Measurements from ENCODE around the gene AKR7A2. TPM values are rescaled to one million over a fixed set of nuclear protein-coding genes. Genes with fewer than 3 reads are reported as not detected.
A peak's percentile ranks its signal among the peaks of the same experiment; 100 is the strongest.

The AKR7A2 gene
- total RNA-seq, 1 donor from 2014 or later, result 30.3 TPM

- peak; percentile 16 for DNase-seq (ENCODE audit: low read depth)
- H3K4me2 ChIP-seq (ENCODE audit: low read length), result peak overlapping the region; percentile 5
Observed at GRCh38 chr1:19337289-19337688, 25.3 kb upstream of the AKR7A2 start.

GRCh38 chr1:19336543-19336942 is 24.6 kb upstream of the AKR7A2 start:
- H3K4me3 Mint-ChIP-seq (ENCODE audit: unreplicated experiment), result no peak overlapping the region
- Histone ChIP-seq H3K27ac (ENCODE audit: low read depth, low read length) (no peak overlapping the region), H3K9me3 (ENCODE audit: insufficient read depth, low read depth, low read length) (no peaks in the 10 kb centered on the region), H3K4me1 (ENCODE audit: insufficient read depth, low read length) (peaks cover 16% of the 10 kb centered on the region), H3K79me2 (ENCODE audit: insufficient read depth, low read length) (no peaks in the 10 kb centered on the region), H3K4me3 (ENCODE audit: insufficient read depth, low read depth, low read length) (no peak overlapping the region), H3K4me2 (ENCODE audit: low read length) (peak overlapping the region; percentile 5), H3K27me3 (ENCODE audit: insufficient read depth, low read length) (no peaks in the 10 kb centered on the region), H3K36me3 (ENCODE audit: insufficient read depth, low read length) (peaks cover 10% of the 10 kb centered on the region), H3K9ac (ENCODE audit: low read length) (no peak overlapping the region), H4K20me1 (ENCODE audit: insufficient read depth, low read length) (peaks cover 59% of the 10 kb centered on the region), H2AFZ (ENCODE audit: low read depth, low read length) (no peak overlapping the region)
- no peaks in the 10 kb centered on the region for H3K27me3 Mint-ChIP-seq (ENCODE audit: low read depth, unreplicated experiment)
- DNase-seq (ENCODE audit: low read depth) (peak; percentile 26), FAIRE-seq (no peak)
- peaks cover 24% of the 10 kb centered on the region for H3K4me1 Mint-ChIP-seq (ENCODE audit: low read depth, unreplicated experiment)
- TF ChIP-seq CTCF (IDR thresholded peaks at IDR 0.05; ENCODE audit: insufficient read depth, low read depth, low read length) (no peak), EZH2 (IDR thresholded peaks at IDR 0.05; ENCODE audit: insufficient read depth, low read length) (no peak)
- H3K27ac Mint-ChIP-seq (ENCODE audit: unreplicated experiment), result peak overlapping the region; percentile 79
- H3K9me3 Mint-ChIP-seq (ENCODE audit: unreplicated experiment), result no peaks in the 10 kb centered on the region
- peaks cover 11% of the 10 kb centered on the region for H3K36me3 Mint-ChIP-seq (ENCODE audit: low read depth, unreplicated experiment)

More at GRCh38 chr1:19337289-19337688, 25.3 kb upstream of the AKR7A2 start:
- no peaks in the 10 kb centered on the region for H3K9me3 ChIP-seq (ENCODE audit: insufficient read depth, low read depth, low read length)
- peaks cover 67% of the 10 kb centered on the region for H4K20me1 ChIP-seq (ENCODE audit: insufficient read depth, low read length)
- H3K4me3 ChIP-seq (ENCODE audit: insufficient read depth, low read depth, low read length), result no peak overlapping the region
- no peak for FAIRE-seq
- no peak overlapping the region for H2AFZ ChIP-seq (ENCODE audit: low read depth, low read length)
- Mint-ChIP-seq H3K4me1 (ENCODE audit: low read depth, unreplicated experiment) (peaks cover 24% of the 10 kb centered on the region), H3K27ac (ENCODE audit: unreplicated experiment) (peak overlapping the region; percentile 79), H3K27me3 (ENCODE audit: low read depth, unreplicated experiment) (no peaks in the 10 kb centered on the region), H3K36me3 (ENCODE audit: low read depth, unreplicated experiment) (peaks cover 13% of the 10 kb centered on the region), H3K9me3 (ENCODE audit: unreplicated experiment) (no peaks in the 10 kb centered on the region), H3K4me3 (ENCODE audit: unreplicated experiment) (no peak overlapping the region)
- H3K79me2 ChIP-seq (ENCODE audit: insufficient read depth, low read length), result no peaks in the 10 kb centered on the region
- H3K27me3 ChIP-seq (ENCODE audit: insufficient read depth, low read length), result no peaks in the 10 kb centered on the region
- peaks cover 10% of the 10 kb centered on the region for H3K36me3 ChIP-seq (ENCODE audit: insufficient read depth, low read length)
- TF ChIP-seq CTCF (IDR thresholded peaks at IDR 0.05; ENCODE audit: insufficient read depth, low read depth, low read length) (no peak), EZH2 (IDR thresholded peaks at IDR 0.05; ENCODE audit: insufficient read depth, low read length) (no peak)
- no peak overlapping the region for H3K9ac ChIP-seq (ENCODE audit: low read length)
- no peak overlapping the region for H3K27ac ChIP-seq (ENCODE audit: low read depth, low read length)
- peaks cover 16% of the 10 kb centered on the region for H3K4me1 ChIP-seq (ENCODE audit: insufficient read depth, low read length)

- Histone ChIP-seq H3K27me3 (ENCODE audit: insufficient read depth, low read length) (no peaks in the 10 kb centered on the region), H3K4me1 (ENCODE audit: insufficient read depth, low read length) (peaks cover 16% of the 10 kb centered on the region), H3K9ac (ENCODE audit: low read length) (no peak overlapping the region), H3K36me3 (ENCODE audit: insufficient read depth, low read length) (no peaks in the 10 kb centered on the region), H3K4me2 (ENCODE audit: low read length) (no peak overlapping the region), H3K9me3 (ENCODE audit: insufficient read depth, low read depth, low read length) (no peaks in the 10 kb centered on the region), H4K20me1 (ENCODE audit: insufficient read depth, low read length) (peaks cover 43% of the 10 kb centered on the region), H3K4me3 (ENCODE audit: insufficient read depth, low read depth, low read length) (no peak overlapping the region), H3K79me2 (ENCODE audit: insufficient read depth, low read length) (no peaks in the 10 kb centered on the region), H3K27ac (ENCODE audit: low read depth, low read length) (no peak overlapping the region), H2AFZ (ENCODE audit: low read depth, low read length) (no peak overlapping the region)
- no peak overlapping the region for H3K4me3 Mint-ChIP-seq (ENCODE audit: unreplicated experiment)
- H3K27ac Mint-ChIP-seq (ENCODE audit: unreplicated experiment), result no peak overlapping the region
- TF ChIP-seq CTCF (IDR thresholded peaks at IDR 0.05; ENCODE audit: insufficient read depth, low read depth, low read length), result no peak
- no peak for TF ChIP-seq EZH2 (IDR thresholded peaks at IDR 0.05; ENCODE audit: insufficient read depth, low read length)
- no peaks in the 10 kb centered on the region for H3K27me3 Mint-ChIP-seq (ENCODE audit: low read depth, unreplicated experiment)
- H3K36me3 Mint-ChIP-seq (ENCODE audit: low read depth, unreplicated experiment), result peaks cover 7% of the 10 kb centered on the region
- DNase-seq (ENCODE audit: low read depth) (no peak), FAIRE-seq (no peak)
- peaks cover 21% of the 10 kb centered on the region for H3K4me1 Mint-ChIP-seq (ENCODE audit: low read depth, unreplicated experiment)
- H3K9me3 Mint-ChIP-seq (ENCODE audit: unreplicated experiment), result no peaks in the 10 kb centered on the region
Observed at GRCh38 chr1:19333587-19334354, 21.8 kb upstream of the AKR7A2 start.
